Measurements from ENCODE around the gene SEC61A2. TPM values are rescaled to one million over a fixed set of nuclear protein-coding genes. Genes with fewer than 3 reads are reported as not detected.

SEC61A2 gene
- total RNA-seq, 1 donor from 2014 or later = 24.9 TPM

- Mint-ChIP-seq H3K36me3 (ENCODE audit: insufficient read depth) (peaks cover 25% of the 10 kb centered on the region), H3K9me3 (ENCODE audit: low read depth) (no peaks in the 10 kb centered on the region), H3K4me1 (ENCODE audit: low read depth) (no peaks in the 10 kb centered on the region), H3K27me3 (no peaks in the 10 kb centered on the region), H3K27ac (no peak overlapping the region), H3K4me3 (ENCODE audit: low read depth) (no peak overlapping the region)
- TF ChIP-seq CTCF (IDR thresholded peaks at IDR 0.05; ENCODE audit: unreplicated experiment) = no peak
- DNase-seq (ENCODE audit: low spot score, unreplicated experiment) = no peak
These were observed 31.7 kb upstream of the SEC61A2 start for GRCh38 chr10:12097791-12098190.

DNA sequence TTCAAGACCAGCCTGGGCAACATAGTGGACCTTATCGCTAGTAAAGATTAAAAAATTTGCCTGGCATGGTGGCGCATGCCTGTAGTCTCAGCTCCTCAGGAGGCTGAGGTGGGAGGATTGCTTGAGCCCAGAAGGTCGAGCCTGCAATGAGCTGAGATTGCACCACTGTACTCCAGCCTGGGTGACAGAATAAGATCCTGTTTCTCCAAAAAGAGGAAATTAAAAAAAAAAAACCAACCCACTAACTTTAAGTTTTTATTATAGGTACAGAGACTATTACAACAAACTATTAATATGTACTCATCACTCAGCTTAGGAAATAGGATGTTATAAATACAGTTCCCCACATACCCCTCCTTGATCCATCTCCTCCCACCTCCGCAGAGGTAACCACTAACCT lies 30.5 kb upstream of the SEC61A2 start:
- no peak for TF ChIP-seq CTCF (IDR thresholded peaks at IDR 0.05; ENCODE audit: unreplicated experiment)
- Mint-ChIP-seq H3K27me3 (no peaks in the 10 kb centered on the region), H3K36me3 (ENCODE audit: insufficient read depth) (peaks cover 30% of the 10 kb centered on the region), H3K9me3 (ENCODE audit: low read depth) (no peaks in the 10 kb centered on the region), H3K4me3 (ENCODE audit: low read depth) (no peak overlapping the region), H3K27ac (no peak overlapping the region), H3K4me1 (ENCODE audit: low read depth) (no peaks in the 10 kb centered on the region)
- DNase-seq (ENCODE audit: low spot score, unreplicated experiment) = no peak

GRCh38 chr10:12103802-12104201 lies 25.7 kb upstream of the SEC61A2 start:
- Mint-ChIP-seq H3K4me1 (ENCODE audit: low read depth) (no peaks in the 10 kb centered on the region), H3K27me3 (no peaks in the 10 kb centered on the region), H3K9me3 (ENCODE audit: low read depth) (no peaks in the 10 kb centered on the region), H3K36me3 (ENCODE audit: insufficient read depth) (peaks cover 29% of the 10 kb centered on the region), H3K27ac (no peak overlapping the region), H3K4me3 (ENCODE audit: low read depth) (no peak overlapping the region)
- DNase-seq (ENCODE audit: low spot score, unreplicated experiment) = no peak
- no peak for TF ChIP-seq CTCF (IDR thresholded peaks at IDR 0.05; ENCODE audit: unreplicated experiment)

GRCh38 chr10:12107781-12108180 lies 21.7 kb upstream of the SEC61A2 start:
- Mint-ChIP-seq H3K27me3 (no peaks in the 10 kb centered on the region), H3K4me1 (ENCODE audit: low read depth) (no peaks in the 10 kb centered on the region), H3K9me3 (ENCODE audit: low read depth) (no peaks in the 10 kb centered on the region), H3K27ac (no peak overlapping the region), H3K36me3 (ENCODE audit: insufficient read depth) (peaks cover 27% of the 10 kb centered on the region), H3K4me3 (ENCODE audit: low read depth) (no peak overlapping the region)
- TF ChIP-seq CTCF (IDR thresholded peaks at IDR 0.05; ENCODE audit: unreplicated experiment) = no peak
- DNase-seq (ENCODE audit: low spot score, unreplicated experiment) = no peak

DNA sequence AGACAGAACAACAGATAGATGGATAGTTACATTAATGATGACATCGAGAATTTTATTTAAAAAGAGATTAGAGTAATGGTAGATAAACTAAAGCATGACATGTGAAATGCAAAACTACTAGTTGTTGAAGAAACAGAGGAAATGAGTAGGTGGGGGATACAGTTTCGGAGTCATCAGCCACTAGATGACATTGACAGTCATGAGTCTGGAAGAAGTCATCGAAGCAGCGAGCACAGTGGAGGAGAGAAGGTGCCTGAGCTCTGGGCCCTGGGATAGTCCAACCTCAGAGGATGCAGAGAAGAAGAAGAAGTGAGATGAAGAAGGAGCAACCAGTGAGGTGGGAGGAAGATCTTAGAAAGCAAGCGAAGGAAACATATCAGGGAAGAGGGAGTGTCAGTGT lies 20.2 kb upstream of the SEC61A2 start:
- no peaks in the 10 kb centered on the region for H3K4me1 Mint-ChIP-seq (ENCODE audit: low read depth)
- no peak for DNase-seq (ENCODE audit: low spot score, unreplicated experiment)
- no peak overlapping the region for H3K27ac Mint-ChIP-seq
- no peak overlapping the region for H3K4me3 Mint-ChIP-seq (ENCODE audit: low read depth)
- TF ChIP-seq CTCF (IDR thresholded peaks at IDR 0.05; ENCODE audit: unreplicated experiment) = no peak
- no peaks in the 10 kb centered on the region for H3K9me3 Mint-ChIP-seq (ENCODE audit: low read depth)
- peaks cover 22% of the 10 kb centered on the region for H3K36me3 Mint-ChIP-seq (ENCODE audit: insufficient read depth)
- H3K27me3 Mint-ChIP-seq = no peaks in the 10 kb centered on the region

All from progenitor cell of endocrine pancreas (in vitro differentiated cells).